Measurements from ENCODE around the gene KIDINS220. TPM values are rescaled to one million over a fixed set of nuclear protein-coding genes. Genes with fewer than 3 reads are reported as not detected.

The KIDINS220 gene
- total RNA-seq, 1 experiment from 2014 or later = 22.2 TPM

DNA sequence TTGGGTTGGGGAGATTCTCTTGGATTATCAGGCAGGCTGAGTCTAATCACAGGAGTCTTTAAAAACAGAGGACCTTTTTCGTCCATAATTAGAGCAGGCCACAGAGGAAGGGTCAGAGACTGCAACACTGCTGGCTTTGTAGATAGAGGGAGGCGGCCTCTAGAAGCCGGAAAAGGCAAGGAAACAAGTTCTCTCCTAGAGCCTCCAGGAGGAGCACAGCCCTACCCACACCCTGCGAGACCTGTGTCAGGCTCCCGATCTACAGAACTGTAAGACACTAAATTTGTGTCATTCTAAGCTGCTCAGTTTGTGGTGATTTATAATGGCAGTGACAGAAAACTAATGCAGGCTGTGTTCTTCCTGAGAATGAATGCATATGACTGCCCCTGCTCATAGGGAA, 140.2 kb downstream of the KIDINS220 start:
- no peak for DNase-seq (ENCODE audit: low read depth)

DNA sequence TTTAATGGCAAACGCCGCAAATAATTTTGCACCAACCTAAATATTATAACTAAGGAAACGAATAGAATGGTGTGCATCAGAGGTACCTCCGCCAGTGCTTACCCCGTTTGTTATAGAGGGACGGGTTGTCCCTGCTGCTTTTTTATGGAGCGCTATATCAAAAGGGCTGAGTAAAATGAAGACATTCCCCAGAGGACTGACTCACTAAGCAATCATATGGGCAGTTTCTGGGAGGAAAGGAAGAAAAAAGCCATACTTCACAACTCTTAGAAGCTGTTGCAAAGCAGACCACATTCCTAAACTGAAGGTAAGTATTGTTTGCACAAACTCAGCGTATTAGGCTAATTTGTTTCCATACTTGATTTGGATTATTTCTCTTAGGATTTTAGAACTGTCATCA, 142.7 kb downstream of the KIDINS220 start:
- DNase-seq (ENCODE audit: low read depth) = no peak

DNA sequence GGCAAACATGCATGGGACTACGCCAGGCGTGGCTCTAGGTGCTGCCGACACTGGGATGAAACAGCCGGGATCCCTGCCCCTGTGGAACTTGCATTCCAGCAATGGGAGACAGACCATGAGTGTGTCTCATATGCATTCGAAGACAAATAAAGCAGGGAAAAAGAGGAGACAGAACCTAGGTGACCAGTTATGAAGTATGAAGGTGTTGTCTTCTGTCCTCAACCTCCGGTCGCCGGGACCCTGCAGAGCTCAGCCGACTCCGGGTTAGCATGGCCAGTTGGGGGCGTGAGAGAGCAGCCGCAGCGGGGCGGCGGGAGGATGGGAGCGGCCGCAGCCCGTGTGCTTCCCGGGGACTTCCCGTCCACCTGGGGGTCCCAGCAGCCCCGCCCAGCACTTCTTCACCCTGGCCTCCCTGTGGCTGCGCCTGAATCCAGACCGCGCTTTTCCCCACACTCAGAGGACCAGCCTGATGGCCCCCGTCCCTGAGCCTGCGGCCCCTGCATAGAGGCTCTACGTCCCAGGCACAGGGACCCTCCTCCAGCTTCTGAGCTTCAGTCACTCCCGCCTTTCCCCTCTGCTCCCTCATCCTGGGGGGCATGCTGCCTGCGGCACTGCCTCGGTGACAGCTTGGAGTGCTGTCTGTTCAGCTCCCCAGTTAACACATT, 144.1 kb downstream of the KIDINS220 start:
- no peak for DNase-seq (ENCODE audit: low read depth)

DNA sequence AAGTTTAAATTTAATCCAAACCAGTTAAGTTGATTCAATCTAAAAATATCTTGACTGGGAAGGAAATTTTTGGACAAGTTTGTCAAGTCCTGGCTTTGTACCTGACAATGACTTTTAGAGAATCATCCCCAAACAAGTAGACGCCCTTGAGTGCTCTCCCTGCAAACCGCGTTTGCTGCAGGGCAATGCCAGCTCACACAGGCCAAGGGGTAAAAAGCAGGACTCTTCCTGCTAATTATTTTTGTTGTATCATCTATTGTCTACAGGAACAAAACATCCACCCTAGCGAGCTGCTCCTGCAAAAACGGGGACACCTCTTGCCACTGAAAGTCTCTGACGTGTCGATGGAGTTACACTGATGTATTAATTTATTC, 144.6 kb downstream of the KIDINS220 start:
- DNase-seq (ENCODE audit: low read depth) = no peak

DNA sequence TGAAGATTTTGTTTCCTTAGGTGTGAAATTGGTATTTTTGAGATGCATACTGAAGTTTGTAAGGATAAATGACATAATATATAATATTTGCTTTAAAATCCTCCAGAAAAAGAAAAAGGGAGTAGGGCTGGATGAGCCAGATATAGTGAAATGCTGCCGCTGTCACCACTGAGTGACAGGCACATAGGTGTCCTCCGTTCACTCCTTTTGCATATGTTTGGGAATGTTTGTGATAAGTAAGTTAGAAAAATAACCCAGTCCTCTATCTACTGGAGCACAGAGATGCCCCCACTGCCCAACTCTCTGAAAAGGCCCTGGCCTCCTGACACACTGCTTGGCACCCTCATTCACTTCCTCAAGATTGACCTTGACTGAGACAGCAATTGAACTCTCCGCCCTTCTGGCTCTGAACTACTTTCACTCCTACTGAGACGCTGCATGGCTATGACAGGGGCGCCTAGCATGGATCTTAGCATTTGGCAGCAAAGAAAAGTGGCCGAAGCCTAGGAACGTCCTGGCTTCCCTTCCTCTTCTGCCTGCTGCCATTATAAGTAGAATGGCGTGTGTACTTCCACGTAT, 145.5 kb downstream of the KIDINS220 start:
- DNase-seq (ENCODE audit: low read depth) = no peak

DNA sequence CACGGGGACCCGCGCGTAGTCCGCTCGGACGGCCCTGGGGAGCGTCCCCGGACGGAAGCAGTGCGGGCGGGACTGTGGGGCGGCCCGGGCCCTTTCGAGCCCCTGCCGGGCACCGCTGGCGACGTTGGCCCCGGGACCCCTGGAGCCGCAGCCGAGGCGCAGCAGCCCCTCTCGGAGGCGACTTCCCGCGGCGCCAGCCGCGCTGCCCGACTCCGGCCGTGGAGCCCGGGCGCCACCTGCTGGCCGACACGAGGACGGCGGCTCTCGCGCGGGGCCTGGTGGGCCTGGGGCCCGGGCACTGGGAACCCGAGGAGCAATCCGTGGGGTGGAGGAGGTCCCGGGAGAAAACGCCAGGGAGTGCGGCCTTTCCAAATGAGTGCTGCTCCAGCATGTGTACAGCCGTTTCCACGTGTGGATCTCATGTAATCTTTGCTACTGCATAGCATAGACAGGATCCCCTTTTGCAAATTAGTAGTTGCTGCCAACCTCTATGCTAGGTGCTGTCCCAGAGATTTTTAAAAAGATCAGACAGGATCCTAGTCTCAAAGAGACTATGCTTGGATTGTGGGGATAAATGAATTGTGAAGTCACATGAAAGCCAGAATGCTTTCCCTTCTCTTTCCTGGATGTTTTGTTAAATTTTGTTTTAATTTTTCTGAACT, 151.6 kb downstream of the KIDINS220 start:
- DNase-seq (ENCODE audit: low read depth) = no peak

DNA sequence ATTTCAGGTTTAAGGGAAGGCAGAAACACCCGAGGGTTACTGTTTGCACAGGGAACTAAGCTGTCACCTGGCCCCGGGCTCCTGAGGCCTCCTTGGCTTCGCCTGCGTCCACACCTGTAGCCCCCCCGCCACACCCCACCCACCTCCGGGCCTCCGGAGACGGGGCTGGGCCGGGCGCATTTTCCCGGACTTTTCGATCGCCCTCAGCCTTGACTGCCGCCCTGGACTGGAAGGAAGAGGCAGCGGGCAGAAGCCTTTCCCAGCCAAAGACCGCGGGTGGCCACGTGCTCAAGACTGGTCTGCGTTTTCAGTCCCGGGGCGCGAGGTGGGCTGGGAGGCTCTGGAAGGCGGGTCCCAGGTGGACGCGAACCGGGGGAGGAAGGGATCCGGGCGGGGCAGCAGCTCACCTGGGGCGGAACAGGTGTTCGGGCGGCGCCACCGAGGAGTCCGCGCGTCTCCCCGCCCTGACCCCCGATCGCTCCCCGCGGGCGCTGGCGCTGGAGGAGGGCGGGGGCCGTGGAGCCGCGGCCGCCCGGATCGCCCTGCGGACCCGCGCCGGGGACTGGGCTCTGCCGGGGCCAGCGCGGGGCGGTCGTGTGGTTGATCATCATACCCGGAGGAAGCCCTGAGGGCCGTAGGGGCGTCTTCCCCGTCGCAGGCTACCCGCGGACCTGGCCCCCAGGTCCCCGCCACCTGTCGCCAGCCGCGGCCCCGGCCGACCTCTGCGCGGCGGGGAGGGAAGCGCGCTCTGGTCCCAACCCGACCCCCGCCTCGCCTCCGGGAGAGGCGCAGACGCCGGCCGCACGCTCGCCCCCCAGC, 152.3 kb downstream of the KIDINS220 start:
- no peak for DNase-seq (ENCODE audit: low read depth)

DNA sequence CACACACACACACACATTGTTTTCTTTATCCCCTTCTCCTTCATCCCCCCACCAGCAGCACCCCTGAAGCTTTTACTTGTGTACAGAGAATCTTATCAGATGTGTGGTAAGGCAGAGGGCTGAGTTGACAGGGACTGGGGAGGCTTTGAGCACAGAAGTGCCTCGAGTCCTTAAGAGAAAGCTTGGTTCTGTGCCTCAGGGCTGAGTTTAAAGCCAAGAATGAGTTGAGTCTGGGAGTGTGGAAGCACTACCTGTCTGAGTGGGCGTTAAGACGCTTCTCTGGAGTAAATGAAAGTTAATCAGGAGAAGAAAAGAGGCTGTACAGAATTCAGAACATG, 152.9 kb downstream of the KIDINS220 start:
- DNase-seq (ENCODE audit: low read depth) = no peak

DNA sequence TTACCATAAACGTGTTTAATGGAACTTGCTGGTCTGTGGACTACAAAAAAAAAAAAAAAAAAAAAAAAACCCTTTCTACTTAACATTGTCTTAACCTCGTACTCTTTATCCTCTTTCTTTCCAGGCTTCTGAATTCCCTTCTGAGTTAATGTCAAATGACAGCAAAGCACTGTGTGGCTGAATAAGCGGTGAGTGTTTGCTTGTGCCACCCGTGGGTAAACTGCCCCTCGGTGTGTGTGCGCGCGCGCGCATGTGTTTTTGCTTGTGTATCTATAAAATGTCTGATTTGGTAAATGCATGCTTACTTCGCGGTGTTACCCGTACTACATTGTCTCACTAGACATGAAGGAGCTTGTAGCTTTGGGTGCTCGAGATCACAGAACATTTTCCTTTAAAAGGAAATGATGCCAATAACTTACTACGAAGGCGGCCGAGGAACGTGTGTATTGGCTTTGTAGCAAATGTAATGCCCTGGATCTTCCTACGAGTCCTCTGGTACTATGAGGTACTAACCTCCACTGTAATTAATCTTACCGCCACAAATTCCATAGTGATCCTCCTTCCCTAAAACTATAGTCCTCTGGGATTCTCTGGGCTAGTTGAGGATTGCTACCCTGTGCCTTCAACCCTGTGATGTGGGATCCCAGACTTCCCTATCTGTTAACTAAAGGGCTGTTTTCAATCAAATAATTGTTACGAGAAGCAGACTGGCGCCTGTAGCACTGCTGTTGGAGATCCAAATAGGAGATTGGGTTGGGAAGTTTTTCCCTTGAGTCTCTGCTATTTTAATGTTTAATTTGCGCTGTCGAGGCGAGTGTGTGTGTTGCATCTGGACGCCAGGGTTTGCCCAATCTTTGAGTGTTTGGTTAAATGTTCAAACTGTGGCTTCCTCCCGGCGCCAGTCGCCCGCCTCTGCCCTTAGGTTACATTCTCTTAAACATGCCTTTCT, 154.4 kb downstream of the KIDINS220 start:
- peak; percentile 62 for DNase-seq (ENCODE audit: low read depth)

DNA sequence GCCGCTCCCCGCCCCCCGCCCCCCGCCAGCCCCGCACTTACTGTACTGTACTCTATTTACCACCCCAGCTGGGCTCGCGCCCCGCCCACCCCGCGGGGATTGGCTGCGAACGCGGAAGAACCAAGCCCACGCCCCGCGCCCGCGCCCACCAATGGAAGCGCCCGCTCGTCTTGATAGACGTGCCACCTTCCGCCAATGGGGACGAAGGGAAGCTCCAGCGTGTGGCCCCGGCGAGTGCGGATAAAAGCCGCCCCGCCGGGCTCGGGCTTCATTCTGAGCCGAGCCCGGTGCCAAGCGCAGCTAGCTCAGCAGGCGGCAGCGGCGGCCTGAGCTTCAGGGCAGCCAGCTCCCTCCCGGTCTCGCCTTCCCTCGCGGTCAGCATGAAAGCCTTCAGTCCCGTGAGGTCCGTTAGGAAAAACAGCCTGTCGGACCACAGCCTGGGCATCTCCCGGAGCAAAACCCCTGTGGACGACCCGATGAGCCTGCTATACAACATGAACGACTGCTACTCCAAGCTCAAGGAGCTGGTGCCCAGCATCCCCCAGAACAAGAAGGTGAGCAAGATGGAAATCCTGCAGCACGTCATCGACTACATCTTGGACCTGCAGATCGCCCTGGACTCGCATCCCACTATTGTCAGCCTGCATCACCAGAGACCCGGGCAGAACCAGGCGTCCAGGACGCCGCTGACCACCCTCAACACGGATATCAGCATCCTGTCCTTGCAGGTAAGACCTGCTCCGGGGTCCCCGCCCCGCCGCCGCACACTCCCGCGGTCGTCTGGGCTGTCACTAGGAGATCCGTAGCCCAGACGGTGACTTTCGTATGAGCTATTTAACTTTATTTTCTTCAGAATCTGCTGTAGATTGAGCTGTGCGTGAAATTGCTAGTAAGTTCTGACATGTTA, 155.4 kb downstream of the KIDINS220 start, which contains the start of gene ID2:
ID2 (plus strand) TSS at position 271 of the 907 bp plus-strand sequence; CDS start at position 381, 110 bp downstream.
- peak; percentile 98 for DNase-seq (ENCODE audit: low read depth)

DNA sequence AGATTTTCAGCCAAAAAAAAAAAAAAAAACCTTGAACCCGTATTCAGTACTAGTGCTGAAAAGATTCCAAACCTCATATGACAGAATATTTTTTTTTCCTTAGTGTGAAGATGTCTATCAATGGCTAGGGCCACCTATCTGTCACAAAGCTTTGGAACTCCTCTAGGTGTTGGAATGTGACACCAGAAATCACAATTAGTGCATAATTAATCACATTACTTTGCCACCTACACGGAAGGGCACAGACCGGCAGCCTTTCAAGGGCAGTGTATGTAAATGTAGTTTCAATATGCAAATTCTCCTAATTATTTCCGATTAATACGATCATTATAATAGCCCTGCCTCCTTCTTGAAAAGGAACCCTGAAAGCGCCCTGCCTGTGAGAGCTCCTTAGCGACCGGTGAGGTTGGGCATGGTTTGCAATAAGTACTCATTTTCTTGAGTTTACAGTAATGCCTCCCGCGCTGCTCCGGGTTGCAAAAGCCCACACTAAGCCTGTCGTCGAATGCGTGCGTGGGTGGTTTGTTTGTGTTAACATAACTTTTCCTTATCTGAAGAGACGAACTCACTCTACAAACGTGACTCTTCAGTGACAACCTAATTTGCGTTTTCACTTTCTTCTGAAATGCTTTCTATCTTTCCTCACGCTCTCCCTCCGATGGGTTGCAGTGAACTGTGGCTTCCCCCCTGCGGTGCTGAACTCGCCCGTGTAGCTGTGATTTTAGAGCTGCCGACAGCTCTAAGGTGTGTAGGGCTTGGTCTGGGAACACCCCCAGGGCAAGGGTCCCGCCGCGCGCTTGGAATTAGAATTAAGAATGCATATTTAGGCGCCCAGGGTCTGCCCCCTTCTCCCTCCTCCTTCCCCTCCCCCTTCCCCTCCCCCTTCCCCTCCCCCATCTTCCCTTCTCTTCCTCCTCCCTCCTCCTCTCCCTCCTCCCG, 156.3 kb downstream of the KIDINS220 start:
- peak; percentile 66 for DNase-seq (ENCODE audit: low read depth)

DNA sequence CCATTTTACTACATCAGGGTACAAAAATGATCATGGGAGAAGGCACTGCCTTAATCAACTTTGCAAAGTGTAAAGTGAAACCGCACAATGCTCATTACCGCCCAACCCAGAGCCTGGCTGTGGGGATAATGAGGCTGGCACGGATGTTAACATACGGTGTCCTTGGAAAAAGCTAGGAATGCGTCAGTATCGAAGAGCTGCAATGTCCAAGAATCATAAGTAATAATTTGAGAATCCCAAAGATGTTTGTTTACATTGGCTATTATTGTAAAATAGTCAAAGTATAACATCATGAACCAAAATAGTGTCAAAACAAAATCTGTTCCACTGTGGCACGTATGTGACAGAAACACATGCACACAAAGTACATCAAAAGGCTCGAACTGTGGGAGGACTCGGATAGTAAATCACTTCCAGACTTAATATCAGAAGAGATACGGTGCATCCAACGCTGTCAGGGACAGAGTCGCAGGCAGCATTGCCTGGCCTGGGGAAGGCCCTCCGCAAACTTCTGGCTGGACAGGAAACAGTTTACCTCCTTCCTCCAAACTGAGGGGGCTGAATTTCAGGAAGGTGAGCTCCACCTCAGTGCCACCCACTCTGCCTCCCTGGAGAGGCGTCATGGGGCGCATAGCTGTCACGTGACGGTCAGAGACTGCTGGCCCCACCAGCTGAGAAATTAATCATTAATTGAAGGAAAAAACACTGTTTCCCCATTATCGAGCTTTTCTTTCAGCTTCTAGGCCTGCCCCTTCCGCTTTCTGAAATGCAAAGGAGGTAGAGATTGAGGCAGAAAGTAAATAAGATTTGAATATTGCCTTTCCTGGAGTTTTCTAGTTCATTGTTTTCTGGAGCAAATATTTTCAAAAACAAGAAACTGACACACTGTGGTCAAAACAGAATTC, 157.3 kb downstream of the KIDINS220 start:
- no peak for DNase-seq (ENCODE audit: low read depth)

DNA sequence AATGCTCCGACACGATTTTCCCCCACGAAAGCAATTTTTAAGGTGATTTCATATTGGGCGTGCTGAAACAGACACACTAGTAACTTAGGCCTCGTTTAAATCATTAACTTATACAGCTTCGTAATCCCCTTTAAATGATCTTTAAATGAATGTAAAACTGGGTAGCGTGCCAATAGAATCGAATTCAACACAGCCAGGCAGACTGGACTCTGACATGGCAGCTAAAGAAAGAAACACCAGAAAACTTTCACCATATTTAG, 157.9 kb downstream of the KIDINS220 start:
- DNase-seq (ENCODE audit: low read depth) = no peak

Other genes starting within 250 kb of the KIDINS220 start
- 82.1 and 84.3 TPM in 2 replicates for gene ID2, start 155.6 kb downstream of the KIDINS220 start, total RNA-seq (2014; rRNA removed; shearing (Covaris generic))
- gene MBOAT2, start 166.1 kb upstream of the KIDINS220 start, total RNA-seq (2014; rRNA removed; shearing (Covaris generic)) = 33.9 and 41.1 TPM in 2 replicates